DOHH2 (cell line): Measurements from ENCODE around the gene MAP4K1.

Experiments used
- EZH2phosphoT487 ChIP-seq: fragments of 200-600 bp; sonication (generic); IDR thresholded peaks from 2 replicates; pipeline ENCODE4 v1.6.1; 2017; ENCODE audit warnings: borderline replicate concordance, mild to moderate bottlenecking, antibody characterized with exemption, low read length, moderate library complexity, mixed read lengths
- TF ChIP-seq, protein P1 (sequence below): fragments of 200-600 bp; sonication (generic); IDR thresholded peaks from one replicate; pipeline ENCODE4 v1.5.1; 2014; ENCODE audit warnings: antibody characterized with exemption, mild to moderate bottlenecking, low read depth, low read length; ENCODE audit not compliant: poor library complexity, severe bottlenecking

DNA sequence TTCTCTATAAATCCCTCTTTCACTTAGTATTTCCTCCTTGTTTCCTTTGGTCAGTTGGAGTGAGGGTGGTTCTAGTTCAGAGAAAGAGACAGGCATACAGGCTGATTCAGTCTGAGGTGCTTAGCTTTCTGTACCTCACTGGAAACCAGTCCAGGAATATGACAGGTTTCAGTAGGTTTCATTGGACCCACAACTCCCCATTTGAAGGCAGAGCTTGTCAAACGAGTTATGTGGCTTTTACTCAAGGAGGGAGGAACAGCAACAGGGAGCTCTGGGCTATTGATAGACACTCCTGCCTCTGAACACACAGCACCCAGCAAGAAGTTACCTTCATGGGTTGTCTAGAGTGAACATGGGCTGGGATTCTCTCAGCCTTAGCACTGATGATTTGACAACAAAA, 44.2 kb upstream of the MAP4K1 start:
- TF ChIP-seq, protein P1, sequence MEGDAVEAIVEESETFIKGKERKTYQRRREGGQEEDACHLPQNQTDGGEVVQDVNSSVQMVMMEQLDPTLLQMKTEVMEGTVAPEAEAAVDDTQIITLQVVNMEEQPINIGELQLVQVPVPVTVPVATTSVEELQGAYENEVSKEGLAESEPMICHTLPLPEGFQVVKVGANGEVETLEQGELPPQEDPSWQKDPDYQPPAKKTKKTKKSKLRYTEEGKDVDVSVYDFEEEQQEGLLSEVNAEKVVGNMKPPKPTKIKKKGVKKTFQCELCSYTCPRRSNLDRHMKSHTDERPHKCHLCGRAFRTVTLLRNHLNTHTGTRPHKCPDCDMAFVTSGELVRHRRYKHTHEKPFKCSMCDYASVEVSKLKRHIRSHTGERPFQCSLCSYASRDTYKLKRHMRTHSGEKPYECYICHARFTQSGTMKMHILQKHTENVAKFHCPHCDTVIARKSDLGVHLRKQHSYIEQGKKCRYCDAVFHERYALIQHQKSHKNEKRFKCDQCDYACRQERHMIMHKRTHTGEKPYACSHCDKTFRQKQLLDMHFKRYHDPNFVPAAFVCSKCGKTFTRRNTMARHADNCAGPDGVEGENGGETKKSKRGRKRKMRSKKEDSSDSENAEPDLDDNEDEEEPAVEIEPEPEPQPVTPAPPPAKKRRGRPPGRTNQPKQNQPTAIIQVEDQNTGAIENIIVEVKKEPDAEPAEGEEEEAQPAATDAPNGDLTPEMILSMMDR, result no peak
- no peak for TF ChIP-seq EZH2phosphoT487
